Measurements from ENCODE around the gene AADAT. TPM values are rescaled to one million over a fixed set of nuclear protein-coding genes. Genes with fewer than 3 reads are reported as not detected.

AADAT gene
- total and polyA plus RNA-seq, 9 of the 15 experiments (the other 6 are each of a cell fraction or from before 2014, with no cell fraction given): 0.06 to 0.07 TPM; not detected in 7

GRCh38 chr4:170068438-170069128, 21.2 kb downstream of the AADAT start:
- Histone ChIP-seq H3K9me3 (replicated peaks; ENCODE audit: control insufficient read depth, insufficient read depth, low read depth, low read length) (no peaks in the 10 kb centered on the region), H4K20me1 (replicated peaks; ENCODE audit: control insufficient read depth, insufficient read depth, low read length) (no peaks in the 10 kb centered on the region), H3K4me2 (ENCODE audit: insufficient read depth, low read length) (no peak overlapping the region), H3K36me3 (ENCODE audit: control insufficient read depth, insufficient read depth, low read length) (no peaks in the 10 kb centered on the region), H2AFZ (ENCODE audit: low read depth, low read length) (no peak overlapping the region), H3K9ac (ENCODE audit: insufficient read depth in 1 of 2, low read depth in 2 of 2, low read length in 2 of 2) (no peak overlapping the region), H3K4me1 (replicated peaks in 1 of 2; ENCODE audit: control insufficient read depth in 2 of 2, insufficient read depth in 2 of 2, low read length in 2 of 2) (no peaks in the 10 kb centered on the region), H3K4me3 (no peak overlapping the region), H3K9me1 (ENCODE audit: control insufficient read depth, insufficient read depth, low read length) (no peaks in the 10 kb centered on the region), H3K27me3 (ENCODE audit: control insufficient read depth in 2 of 2, insufficient read depth in 2 of 2, low read length in 2 of 2) (peaks cover 0 to 2% of the 10 kb centered on the region in 2 experiments; a peak in 1 of 5 replicates), H3K27ac (ENCODE audit: extremely low read depth, low read depth, low read length) (no peak overlapping the region), H3K79me2 (ENCODE audit: control insufficient read depth, insufficient read depth, low read length) (no peaks in the 10 kb centered on the region)
- POLR2A ChIA-PET: no interaction called here
- no TSS peak for BruUV-seq (replicated peaks)
- FAIRE-seq (no peak), ATAC-seq (no peak), DNase-seq (ENCODE audit: extremely low read depth in 1 of 4, low spot score in 3 of 4) (no peak)
- intact Hi-C loops (cut with micrococcal nuclease) (no loop called here), in situ Hi-C loops (cut with MboI) (no loop called here)
- TF ChIP-seq ZBTB2 (IDR thresholded peaks at IDR 0.05): no peak
- no peak for TF ChIP-seq ARID3B (CRISPR knock-in tag; IDR thresholded peaks at IDR 0.05; ENCODE audit: borderline replicate concordance)
- TF ChIP-seq MCM5 (IDR thresholded peaks at IDR 0.05; ENCODE audit: low read depth): no peak
- no peak for TF ChIP-seq FOXJ2 (tag; IDR thresholded peaks at IDR 0.05)
- TF ChIP-seq HOMEZ (CRISPR knock-in tag; IDR thresholded peaks at IDR 0.05): no peak
- TF ChIP-seq SRSF1 (IDR thresholded peaks at IDR 0.05; ENCODE audit: low read depth, low read length): no peak
- no peak for TF ChIP-seq HMGXB4 (CRISPR knock-in tag; IDR thresholded peaks at IDR 0.05)
- no peak for TF ChIP-seq NR2F6 (CRISPR knock-in tag; IDR thresholded peaks at IDR 0.05)
- TF ChIP-seq MIER1 (IDR thresholded peaks at IDR 0.05; ENCODE audit: low read depth): no peak
- TF ChIP-seq ETS2 (tag; IDR thresholded peaks at IDR 0.05; ENCODE audit: borderline replicate concordance, poor library complexity, severe bottlenecking): no peak
- TF ChIP-seq ATF6 (CRISPR knock-in tag; IDR thresholded peaks at IDR 0.05): no peak
- TF ChIP-seq CHCHD3 (CRISPR knock-in tag; IDR thresholded peaks at IDR 0.05): no peak
- TF ChIP-seq JUND (IDR thresholded peaks at IDR 0.05; ENCODE audit: borderline replicate concordance, low read depth, low read length): no peak
- no peak for TF ChIP-seq JUND (tag; IDR thresholded peaks at IDR 0.05; ENCODE audit: borderline replicate concordance, low read depth, low read length)
- WGBS (ENCODE audit: insufficient coverage, low coverage, missing lambda C conversion rate): 16% methylated on average over 8 of the region's 8 CpGs
- CTCF ChIA-PET (ENCODE audit: low intra/inter-chr PET ratio): no interaction called here

Data from K562 (cell line).